Endothelial cell of umbilical vein (primary cell): Measurements from ENCODE around the gene COQ2. TPM values are rescaled to one million over a fixed set of nuclear protein-coding genes. Genes with fewer than 3 reads are reported as not detected.

Experiments used
- BruUV-seq: library from RNA; stranded (reverse); fragments of 400-500 nt; replicated peaks from 2 replicates; lab custom pipeline; 2021; lab: Mats Ljungman, UMichigan
- CTCF ChIA-PET: fragments of 300-600, 350-600 bp; sonication (Branson Sonifier 250); formaldehyde crosslinking; loops from one replicate; lab custom pipeline; 2021; ENCODE audit warnings: antibody characterized with exemption, inconsistent platforms; lab: Charles Lee
- POLR2A ChIA-PET: fragments of 300-600, 350-600 bp; sonication (Branson Sonifier 250); formaldehyde crosslinking; loops from one replicate; lab custom pipeline; 2021; ENCODE audit warnings: antibody characterized with exemption, inconsistent platforms; lab: Charles Lee
- DNase-seq: peaks from one replicate; pipeline ENCODE4 v3.0.0-alpha.2; 2011; ENCODE audit warnings: low read depth, low spot score
- FAIRE-seq: peaks from 2 replicates; lab custom pipeline; 2011; peaks lifted over from hg19 to GRCh38; lab: Jason Lieb, UNC
- H2AFZ ChIP-seq: 2 replicates; pipeline ENCODE4 v1.6.0; 2012; ENCODE audit warnings: low read depth, low read length, control low read depth, inconsistent platforms
- H3K27ac ChIP-seq: 2 replicates; pipeline ENCODE4 v1.5.1; 2011; ENCODE audit warnings: low read depth, mild to moderate bottlenecking, control low read depth, low read length, moderate library complexity; ENCODE audit not compliant: insufficient read depth
- H3K27me3 ChIP-seq, 2 experiments: 2 replicates each; pipeline versions ENCODE4 v1.6.0 to v1.6.1; 2011; ENCODE audit warnings: low read length in 2 of 2, mixed read lengths in 1 of 2; ENCODE audit not compliant: control insufficient read depth in 2 of 2, insufficient read depth in 2 of 2
- H3K36me3 ChIP-seq, 2 experiments: 2 replicates in 1 of 2; 3 replicates in 1 of 2; pipeline ENCODE4 v1.5.1; 2011; ENCODE audit warnings: low read length in 2 of 2, mild to moderate bottlenecking in 1 of 2, moderate library complexity in 1 of 2; ENCODE audit not compliant: control insufficient read depth in 2 of 2, insufficient read depth in 2 of 2; ENCODE audit errors: extremely low read depth in 1 of 2
- H3K4me1 ChIP-seq: 3 replicates; pipeline ENCODE4 v1.5.1; 2011; ENCODE audit warnings: mild to moderate bottlenecking, low read length; ENCODE audit not compliant: control insufficient read depth, insufficient read depth; ENCODE audit errors: extremely low read depth
- H3K4me2 ChIP-seq: 2 replicates; pipeline ENCODE4 v1.6.1; 2011; ENCODE audit warnings: low read length, control low read depth, mixed read lengths; ENCODE audit not compliant: insufficient read depth
- H3K4me3 ChIP-seq, 3 experiments: fragments of 200-600 bp in 1 of 3; sonication (generic), shearing (Covaris generic) in 1 of 3; replicated peaks in 1 of 3; 2 replicates each; pipeline ENCODE4 v1.5.1; 2011 to 2016; ENCODE audit warnings: control low read depth in 3 of 3, low read length in 3 of 3, mild to moderate bottlenecking in 2 of 3, inconsistent platforms in 1 of 3, low read depth in 1 of 3, moderate library complexity in 1 of 3; ENCODE audit not compliant: insufficient read depth in 1 of 3
- H3K79me2 ChIP-seq: 2 replicates; pipeline ENCODE4 v1.6.0; 2012; ENCODE audit warnings: low read length, inconsistent platforms; ENCODE audit not compliant: control insufficient read depth, insufficient read depth
- H3K9ac ChIP-seq: replicated peaks from 2 replicates; pipeline ENCODE3; 2011; ENCODE audit warnings: low read length, control low read depth; ENCODE audit not compliant: insufficient read depth; ENCODE audit errors: extremely low read depth
- H3K9me1 ChIP-seq: replicated peaks from 3 replicates; pipeline ENCODE4 v1.6.0; 2011; ENCODE audit warnings: mild to moderate bottlenecking, low read length; ENCODE audit not compliant: control insufficient read depth, insufficient read depth; ENCODE audit errors: extremely low read depth
- H3K9me3 ChIP-seq: replicated peaks from 2 replicates; pipeline ENCODE4 v1.5.1; 2012; ENCODE audit warnings: low read length, inconsistent platforms; ENCODE audit not compliant: control insufficient read depth, insufficient read depth
- H4K20me1 ChIP-seq: replicated peaks from 2 replicates; pipeline ENCODE3; 2011; ENCODE audit warnings: mild to moderate bottlenecking, low read length; ENCODE audit not compliant: control insufficient read depth, insufficient read depth; ENCODE audit errors: extremely low read depth
- CTCF ChIP-seq, 2 donors: IDR thresholded peaks; 1 replicate in 1 of 2; 2 replicates in 1 of 2; pipeline ENCODE4 v1.5.1; 2011; ENCODE audit warnings: low read length in 2 of 2, mild to moderate bottlenecking in 2 of 2, moderate library complexity in 2 of 2, control low read depth in 1 of 2, inconsistent platforms in 1 of 2, low read depth in 1 of 2; ENCODE audit not compliant: insufficient read depth in 1 of 2; ENCODE audit errors: extremely low read depth in 1 of 2
- EZH2 ChIP-seq: IDR thresholded peaks from 2 replicates; pipeline ENCODE4 v1.6.1; 2012; ENCODE audit warnings: borderline replicate concordance, low read depth, mild to moderate bottlenecking, moderate library complexity, low read length, inconsistent platforms; ENCODE audit not compliant: severe bottlenecking
- FOS ChIP-seq: IDR thresholded peaks from 2 replicates; pipeline ENCODE4 v1.6.1; 2011; ENCODE audit warnings: mild to moderate bottlenecking, low read length, moderate library complexity, borderline replicate concordance; ENCODE audit not compliant: insufficient read depth
- GATA2 ChIP-seq: IDR thresholded peaks from 2 replicates; pipeline ENCODE4 v1.7.0; 2011; ENCODE audit warnings: low read depth, mild to moderate bottlenecking, moderate library complexity, mixed read lengths, low read length; ENCODE audit not compliant: insufficient read length, insufficient read depth
- JUN ChIP-seq: IDR thresholded peaks from 2 replicates; pipeline ENCODE4 v1.6.1; 2011; ENCODE audit warnings: borderline replicate concordance, low read depth; ENCODE audit not compliant: insufficient read length, insufficient read depth
- MAX ChIP-seq: IDR thresholded peaks from 2 replicates; pipeline ENCODE4 v1.6.1; 2011; ENCODE audit not compliant: insufficient read depth, insufficient read length
- MYC ChIP-seq: IDR thresholded peaks from one replicate; pipeline ENCODE4 v1.6.1; 2011; ENCODE audit warnings: mild to moderate bottlenecking, low read depth, low read length
- POLR2A ChIP-seq: IDR thresholded peaks from 2 replicates; pipeline ENCODE4 v1.6.1; 2012; ENCODE audit warnings: low read depth, mild to moderate bottlenecking, control low read depth, low read length
- POLR2AphosphoS5 ChIP-seq: IDR thresholded peaks from 2 replicates; pipeline ENCODE4 v1.6.1; 2012; ENCODE audit warnings: low read depth, mild to moderate bottlenecking, control low read depth, low read length, moderate library complexity; ENCODE audit not compliant: insufficient read depth
- dilution Hi-C: fragments of 300-500 bp; cut with MboI; formaldehyde crosslinking; loops from one replicate; pipeline ENCODE4 v1.15.0; 2019; ENCODE audit warnings: low sequenced_read_pairs; ENCODE audit not compliant: extremely low pct_ligation_motif_present
- intact Hi-C: fragments of 100-400 bp; cut with micrococcal nuclease; formaldehyde crosslinking; loops from one replicate; pipeline ENCODE4 v1.10.0; 2022
- polyA plus RNA-seq, 4 experiments: library from polyadenylated mRNA; depleted of rRNA in 3 of 4; stranded (reverse) in 3 of 4; unstranded in 1 of 4; fragments of >200 nt; gene quantifications; 2 replicates each; pipeline versions ENCODE4 v1.2.1 to v1.2.3, GENCODE V29; 2011 to 2012; ENCODE audit warnings: missing spikeins in 1 of 4
- total RNA-seq: library from RNA; stranded (reverse); gene quantifications from 2 replicates; pipeline ENCODE4 v1.2.3, GENCODE V29; 2021

The COQ2 gene
- total and polyA plus RNA-seq, 2 donors (not counting 3 experiments of a cell fraction or from before 2014, with no cell fraction given) = 25.5 to 28.0 TPM

GRCh38 chr4:83297548-83298260 is 13.1 kb upstream of the COQ2 start:
- no peak overlapping the region for H3K4me3 ChIP-seq
- H3K27ac ChIP-seq = no peak overlapping the region
- H3K4me2 ChIP-seq = no peak overlapping the region
- dilution Hi-C loops (no loop called here), intact Hi-C loops (no loop called here)
- H4K20me1 ChIP-seq = no peaks in the 10 kb centered on the region
- POLR2A ChIA-PET = no interaction called here
- H3K27me3 ChIP-seq = no peaks in the 10 kb centered on the region
- H3K36me3 ChIP-seq = no peaks in the 10 kb centered on the region
- DNase-seq = no peak
- no peaks in the 10 kb centered on the region for H3K9me3 ChIP-seq
- TF ChIP-seq GATA2 (no peak), MYC (no peak), MAX (no peak), EZH2 (no peak), FOS (no peak), JUN (no peak), POLR2A (no peak), POLR2AphosphoS5 (no peak), CTCF (IDR thresholded peaks at IDR 0.05; ENCODE audit: extremely low read depth in 1 of 2, insufficient read depth in 1 of 2, low read depth in 1 of 2, low read length in 2 of 2) (no peak)
- CTCF ChIA-PET = interaction anchor here (1.7 to 2.1 kb wide), 2 partner anchors 13 to 15 kb away, joined by 5 to 6 read pairs; partner anchors contain the start of gene COQ2
- no TSS peak for BruUV-seq
- no peaks in the 10 kb centered on the region for H3K4me1 ChIP-seq
- no peak overlapping the region for H2AFZ ChIP-seq
- no peak overlapping the region for H3K9ac ChIP-seq
- FAIRE-seq = no peak
- no peaks in the 10 kb centered on the region for H3K79me2 ChIP-seq
- no peaks in the 10 kb centered on the region for H3K9me1 ChIP-seq
